ENCODE data around the gene INSR.
"Not testable (repeated sequence)": the region's sequence is repeated elsewhere in the genome, so short reads cannot be mapped to it uniquely, and the experiment has no call there.

DNA sequence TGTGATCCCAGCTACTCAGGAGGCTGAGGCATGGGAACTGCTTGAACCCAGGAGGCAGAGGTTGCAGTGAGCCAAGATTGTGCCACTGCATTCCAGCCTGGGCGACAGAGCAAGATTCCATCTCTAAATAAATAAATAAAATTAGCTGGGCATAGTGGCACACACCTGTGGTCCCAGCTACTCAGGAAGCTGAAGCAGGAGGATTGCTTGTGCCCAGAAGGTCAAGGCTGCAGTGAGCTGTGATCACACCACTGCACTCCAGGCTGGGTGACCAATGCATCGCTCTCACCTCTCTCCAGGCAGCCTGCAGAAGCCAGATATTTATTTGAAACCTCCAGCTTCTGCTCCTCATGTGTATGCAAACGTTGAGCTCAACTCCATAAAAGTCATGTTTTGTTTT, 85.2 kb downstream of the INSR start:
- TF ChIP-seq EZH2 (IDR thresholded peaks at IDR 0.05; ENCODE audit: low read depth, low read length, severe bottlenecking); JUND (IDR thresholded peaks at IDR 0.05; ENCODE audit: low read length); SIX5 (IDR thresholded peaks at IDR 0.05; ENCODE audit: low read depth, low read length); RBBP5 (IDR thresholded peaks at IDR 0.05; ENCODE audit: borderline replicate concordance, low read depth, low read length): not testable (repeated sequence)
- TF ChIP-seq, protein P1, sequence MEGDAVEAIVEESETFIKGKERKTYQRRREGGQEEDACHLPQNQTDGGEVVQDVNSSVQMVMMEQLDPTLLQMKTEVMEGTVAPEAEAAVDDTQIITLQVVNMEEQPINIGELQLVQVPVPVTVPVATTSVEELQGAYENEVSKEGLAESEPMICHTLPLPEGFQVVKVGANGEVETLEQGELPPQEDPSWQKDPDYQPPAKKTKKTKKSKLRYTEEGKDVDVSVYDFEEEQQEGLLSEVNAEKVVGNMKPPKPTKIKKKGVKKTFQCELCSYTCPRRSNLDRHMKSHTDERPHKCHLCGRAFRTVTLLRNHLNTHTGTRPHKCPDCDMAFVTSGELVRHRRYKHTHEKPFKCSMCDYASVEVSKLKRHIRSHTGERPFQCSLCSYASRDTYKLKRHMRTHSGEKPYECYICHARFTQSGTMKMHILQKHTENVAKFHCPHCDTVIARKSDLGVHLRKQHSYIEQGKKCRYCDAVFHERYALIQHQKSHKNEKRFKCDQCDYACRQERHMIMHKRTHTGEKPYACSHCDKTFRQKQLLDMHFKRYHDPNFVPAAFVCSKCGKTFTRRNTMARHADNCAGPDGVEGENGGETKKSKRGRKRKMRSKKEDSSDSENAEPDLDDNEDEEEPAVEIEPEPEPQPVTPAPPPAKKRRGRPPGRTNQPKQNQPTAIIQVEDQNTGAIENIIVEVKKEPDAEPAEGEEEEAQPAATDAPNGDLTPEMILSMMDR (IDR thresholded peaks at IDR 0.05; ENCODE audit: control extremely low read depth in 1 of 3, insufficient read depth in 1 of 3, low read depth in 1 of 3, low read length in 3 of 3): not testable (repeated sequence)

Measured in H1 (cell line).